H1 (cell line): Measurements from ENCODE around the gene CEP104. TPM values are rescaled to one million over a fixed set of nuclear protein-coding genes. Genes with fewer than 3 reads are reported as not detected.

Source experiments
- CTCF ChIA-PET: fragments of 300-600 bp; sonication (Branson Sonifier 250); formaldehyde crosslinking; loops from one replicate; lab custom pipeline; 2021; ENCODE audit not compliant: partially characterized antibody; lab: Charles Lee
- POLR2A ChIA-PET: fragments of 300-600 bp; sonication (Branson Sonifier 250); formaldehyde crosslinking; loops from one replicate; lab custom pipeline; 2021; ENCODE audit warnings: inconsistent platforms; ENCODE audit not compliant: partially characterized antibody; lab: Charles Lee
- DNase-seq, 2 experiments: peaks; one replicate each; pipeline versions ENCODE4 v3.0.0 to v3.0.0-alpha.2; 2010 to 2022; ENCODE audit warnings: low spot score in 2 of 2, low read depth in 1 of 2, mixed read lengths in 1 of 2
- FAIRE-seq: peaks from 2 replicates; lab custom pipeline; 2011; peaks lifted over from hg19 to GRCh38; lab: Jason Lieb, UNC
- H2AFZ ChIP-seq: 2 replicates; pipeline ENCODE4 v1.8.1; 2012; ENCODE audit warnings: low read length, inconsistent platforms
- H2AK5ac ChIP-seq: 2 replicates; pipeline ENCODE4 v1.6.1; 2013; ENCODE audit warnings: low read depth, low read length
- H2BK120ac ChIP-seq: replicated peaks from 2 replicates; pipeline ENCODE3; 2013; ENCODE audit warnings: low read depth, low read length, inconsistent platforms
- H2BK12ac ChIP-seq: 2 replicates; pipeline ENCODE4 v1.6.1; 2013; ENCODE audit warnings: low read depth, low read length
- H2BK15ac ChIP-seq: 2 replicates; pipeline ENCODE4 v1.6.1; 2013; ENCODE audit warnings: low read length
- H2BK20ac ChIP-seq: 2 replicates; pipeline ENCODE4 v1.6.1; 2013; ENCODE audit warnings: low read length
- H2BK5ac ChIP-seq: 2 replicates; pipeline ENCODE4 v1.6.1; 2013; ENCODE audit warnings: low read depth, low read length
- H3K14ac ChIP-seq: 2 replicates; pipeline ENCODE4 v1.6.1; 2013; ENCODE audit warnings: inconsistent platforms; ENCODE audit not compliant: insufficient read length
- H3K18ac ChIP-seq: 2 replicates; pipeline ENCODE4 v1.6.1; 2013; ENCODE audit warnings: low read length; ENCODE audit errors: extremely low read depth
- H3K23ac ChIP-seq: 2 replicates; pipeline ENCODE4 v1.6.1; 2013; ENCODE audit warnings: inconsistent platforms; ENCODE audit not compliant: insufficient read length
- H3K23me2 ChIP-seq: 2 replicates; pipeline ENCODE4 v1.6.1; 2013; ENCODE audit warnings: low read depth, low read length
- H3K27ac ChIP-seq: 2 replicates; pipeline ENCODE4 v1.6.1; 2011; ENCODE audit warnings: low read depth, low read length, inconsistent platforms
- H3K27me3 ChIP-seq, 4 experiments: replicated peaks in 1 of 4; 1 replicate in 1 of 4; 2 replicates in 3 of 4; pipeline versions ENCODE4 v1.6.1 to v1.8.1; 2011 to 2013; ENCODE audit warnings: low read length in 3 of 4, mild to moderate bottlenecking in 3 of 4, inconsistent platforms in 2 of 4, mixed read lengths in 2 of 4, moderate library complexity in 1 of 4; ENCODE audit not compliant: control insufficient read depth in 3 of 4, insufficient read depth in 3 of 4; ENCODE audit errors: extremely low read depth in 1 of 4
- H3K36me3 ChIP-seq, 4 experiments: 2 replicates each; pipeline versions ENCODE4 v1.6.1 to v1.8.1; 2011 to 2013; ENCODE audit warnings: mild to moderate bottlenecking in 4 of 4, low read length in 3 of 4, moderate library complexity in 2 of 4, control low read depth in 1 of 4, inconsistent platforms in 1 of 4; ENCODE audit not compliant: insufficient read depth in 4 of 4, control insufficient read depth in 2 of 4
- H3K4ac ChIP-seq: replicated peaks from 2 replicates; pipeline ENCODE3; 2013; ENCODE audit warnings: low read length, low read depth, mixed read lengths, inconsistent platforms; ENCODE audit not compliant: insufficient read length
- H3K4me1 ChIP-seq, 4 experiments: replicated peaks in 1 of 4; 1 replicate in 1 of 4; 2 replicates in 3 of 4; pipeline versions ENCODE4 v1.6.1 to v1.8.1; 2011 to 2013; ENCODE audit warnings: low read length in 3 of 4, inconsistent platforms in 2 of 4, mixed read lengths in 1 of 4; ENCODE audit not compliant: insufficient read depth in 4 of 4, control insufficient read depth in 3 of 4
- H3K4me2 ChIP-seq, 2 experiments: 2 replicates each; pipeline versions ENCODE4 v1.6.1 to v1.8.1; 2011 to 2013; ENCODE audit warnings: low read depth in 2 of 2, low read length in 2 of 2, control low read depth in 1 of 2, inconsistent platforms in 1 of 2, mild to moderate bottlenecking in 1 of 2; ENCODE audit not compliant: insufficient read depth in 1 of 2
- H3K4me3 ChIP-seq, 4 experiments: fragments of 200-600, 300-600 bp in 1 of 4; sonication (generic), shearing (Covaris generic), sonication (Bioruptor Twin) in 1 of 4; 2 replicates each; pipeline versions ENCODE4 v1.5.1 to v1.8.1; 2011 to 2016; ENCODE audit warnings: low read length in 4 of 4, low read depth in 3 of 4, control low read depth in 2 of 4, inconsistent platforms in 2 of 4, mild to moderate bottlenecking in 2 of 4, mixed read lengths in 1 of 4, moderate library complexity in 1 of 4; ENCODE audit not compliant: insufficient read depth in 2 of 4; ENCODE audit errors: extremely low read depth in 1 of 4
- H3K56ac ChIP-seq: replicated peaks from 2 replicates; pipeline ENCODE3; 2013; ENCODE audit warnings: low read depth, mild to moderate bottlenecking, mixed read lengths, low read length, inconsistent platforms; ENCODE audit not compliant: insufficient read length
- H3K79me1 ChIP-seq: 2 replicates; pipeline ENCODE4 v1.6.1; 2013; ENCODE audit warnings: low read depth, low read length, control low read depth
- H3K79me2 ChIP-seq, 2 experiments: 2 replicates each; pipeline versions ENCODE4 v1.6.1 to v1.8.1; 2012 to 2013; ENCODE audit warnings: low read length in 2 of 2, mild to moderate bottlenecking in 2 of 2, inconsistent platforms in 1 of 2; ENCODE audit not compliant: insufficient read depth in 2 of 2, control insufficient read depth in 1 of 2
- H3K9ac ChIP-seq, 4 experiments: replicated peaks in 1 of 4; 1 replicate in 1 of 4; 2 replicates in 3 of 4; pipeline versions ENCODE4 v1.6.1 to v1.8.1; 2011 to 2013; ENCODE audit warnings: low read depth in 3 of 4, low read length in 3 of 4, control low read depth in 2 of 4, mild to moderate bottlenecking in 2 of 4, moderate library complexity in 2 of 4, inconsistent platforms in 1 of 4; ENCODE audit errors: extremely low read depth in 1 of 4
- H3K9me3 ChIP-seq, 2 experiments: 2 replicates each; pipeline versions ENCODE4 v1.6.1 to v1.8.1; 2012 to 2013; ENCODE audit warnings: mild to moderate bottlenecking in 2 of 2, moderate library complexity in 2 of 2, control low read depth in 1 of 2, inconsistent platforms in 1 of 2, low read depth in 1 of 2, low read length in 1 of 2, mixed read lengths in 1 of 2; ENCODE audit not compliant: insufficient read depth in 2 of 2
- H4K20me1 ChIP-seq, 2 experiments: replicated peaks in 1 of 2; 2 replicates each; pipeline versions ENCODE3 to v1.8.1; 2011 to 2013; ENCODE audit warnings: inconsistent platforms in 2 of 2, low read length in 2 of 2, mild to moderate bottlenecking in 1 of 2; ENCODE audit not compliant: insufficient read depth in 2 of 2, control insufficient read depth in 1 of 2
- H4K5ac ChIP-seq: 2 replicates; pipeline ENCODE4 v1.6.1; 2013; ENCODE audit warnings: low read length, low read depth, mixed read lengths, inconsistent platforms; ENCODE audit not compliant: insufficient read length
- H4K8ac ChIP-seq: 2 replicates; pipeline ENCODE4 v1.8.0; 2013; ENCODE audit warnings: mild to moderate bottlenecking, moderate library complexity, low read length, inconsistent platforms; ENCODE audit not compliant: insufficient read depth; ENCODE audit errors: extremely low read depth
- H4K91ac ChIP-seq: replicated peaks from 2 replicates; pipeline ENCODE3; 2013; ENCODE audit warnings: low read length, mixed read lengths, inconsistent platforms; ENCODE audit not compliant: insufficient read length
- WGBS, 2 experiments: shearing (Covaris generic) in 1 of 2; methylation state at CpG; one replicate each; pipeline versions ENCODE4 v1.1.6 to v1.1.7; 2013 to 2015; ENCODE audit warnings: low lambda C conversion rate in 2 of 2, mixed read lengths in 2 of 2, inconsistent platforms in 1 of 2, low coverage in 1 of 2, missing lambda C conversion rate in 1 of 2; ENCODE audit not compliant: insufficient replicate concordance in 2 of 2, insufficient coverage in 1 of 2, insufficient read length in 1 of 2; ENCODE audit errors: extremely low coverage in 1 of 2, missing lambda C conversion rate in 1 of 2; 5-methylcytosine and 5-hydroxymethylcytosine counted together
- polyA plus RNA-seq, 7 experiments: library from polyadenylated mRNA; depleted of rRNA in 3 of 7; stranded (reverse) in 5 of 7; unstranded in 2 of 7; fragments of >200 nt in 5 of 7; fragments of 200-250 nt in 2 of 7; gene quantifications; 1 replicate in 5 of 7; 2 replicates in 1 of 7; 4 replicates in 1 of 7; pipeline versions ENCODE4 v1.2.1 to v1.2.3, GENCODE V29; 2011 to 2013; ENCODE audit warnings: missing spikeins in 2 of 7, mixed read lengths in 2 of 7
- total RNA-seq: library from RNA; stranded (reverse); fragmentation: NEBNext Ultra II Directional; extraction: Animal tissue kit (Norgen Biotek cat#: 25700); gene quantifications from 2 replicates; pipeline ENCODE4 v1.2.1, GENCODE V29; 2021

Gene CEP104
- total and polyA plus RNA-seq, 2 of the 8 experiments (the other 6 are each of a cell fraction or from before 2014, with no cell fraction given), result 8.0 to 43.9 TPM

- Histone ChIP-seq H3K27ac (no peak overlapping the region), H3K18ac (no peak overlapping the region), H3K56ac (no peak overlapping the region), H3K4me3 (no peak overlapping the region), H3K14ac (no peak overlapping the region), H2BK12ac (no peak overlapping the region), H4K5ac (no peak overlapping the region), H2BK15ac (no peak overlapping the region), H3K36me3 (no peaks in the 10 kb centered on the region), H3K9ac (no peak overlapping the region), H2BK20ac (no peak overlapping the region), H3K23me2 (peaks cover 11% of the 10 kb centered on the region; the same call in 1 of the 2 replicates), H3K4me2 (no peak overlapping the region), H3K27me3 (no peaks in the 10 kb centered on the region; a peak in 1 of 7 replicates), H2BK120ac (no peak overlapping the region), H2AFZ (no peak overlapping the region), H3K79me2 (no peaks in the 10 kb centered on the region), H3K4ac (no peak overlapping the region), H2BK5ac (no peak overlapping the region), H2AK5ac (no peak overlapping the region), H4K20me1 (peaks cover 0 to 5% of the 10 kb centered on the region in 2 experiments), H3K79me1 (no peaks in the 10 kb centered on the region), H3K23ac (no peak overlapping the region), H4K91ac (no peak overlapping the region), H3K9me3 (peaks cover 0 to 7% of the 10 kb centered on the region in 2 experiments; a peak in 1 of 4 replicates), H3K4me1 (peaks cover 0 to 14% (median 4%) of the 10 kb centered on the region in 4 experiments; a peak in 5 of 7 replicates), H4K8ac (no peak overlapping the region)
- ChIA-PET POLR2A (interaction anchor here (0.6 to 2.3 kb wide), 5 partner anchors 10 to 35 kb away, joined by 3 to 6 read pairs (median 5); no protein-coding TSS in a partner anchor), CTCF (interaction anchor here (1.1 to 1.9 kb wide), 6 partner anchors 10 to 176 kb away, joined by 3 to 5 read pairs (median 4); no protein-coding TSS in a partner anchor)
- no peak for FAIRE-seq
- 93% methylated on average over 22 of the region's 22 CpGs; no CpG with 5 or more reads in 1 of the 2 experiments for WGBS, 2 experiments
- DNase-seq, result no peak
Measured at GRCh38 chr1:3768811-3769390, 88.1 kb downstream of the CEP104 start.
